ENCODE measurements around the gene FBXL17.
"Not testable (repeated sequence)": the region's sequence is repeated elsewhere in the genome, so short reads cannot be mapped to it uniquely, and the experiment has no call there.

Gene FBXL17

DNA sequence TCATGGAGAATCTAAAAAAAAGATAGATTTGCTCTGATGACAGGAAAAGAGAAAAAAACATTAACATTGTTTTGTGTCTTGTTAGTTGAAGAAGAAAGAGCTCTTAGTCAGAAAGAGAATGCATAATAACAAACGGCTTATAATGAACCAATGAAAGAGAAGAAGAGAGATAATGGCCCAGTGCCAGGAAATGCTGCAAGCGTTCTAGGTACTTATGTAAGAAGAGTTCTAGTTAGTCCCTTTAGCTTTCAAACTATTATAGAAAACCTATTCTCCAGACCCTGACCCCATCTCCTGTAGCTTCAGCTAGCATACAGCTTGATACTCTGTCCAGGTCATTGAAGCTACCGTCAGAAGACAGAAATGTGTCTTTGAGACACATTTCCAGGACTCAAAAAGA is 70.2 kb downstream of the FBXL17 start:
- DNase-seq (ENCODE audit: low read depth, low spot score) = no peak

DNA sequence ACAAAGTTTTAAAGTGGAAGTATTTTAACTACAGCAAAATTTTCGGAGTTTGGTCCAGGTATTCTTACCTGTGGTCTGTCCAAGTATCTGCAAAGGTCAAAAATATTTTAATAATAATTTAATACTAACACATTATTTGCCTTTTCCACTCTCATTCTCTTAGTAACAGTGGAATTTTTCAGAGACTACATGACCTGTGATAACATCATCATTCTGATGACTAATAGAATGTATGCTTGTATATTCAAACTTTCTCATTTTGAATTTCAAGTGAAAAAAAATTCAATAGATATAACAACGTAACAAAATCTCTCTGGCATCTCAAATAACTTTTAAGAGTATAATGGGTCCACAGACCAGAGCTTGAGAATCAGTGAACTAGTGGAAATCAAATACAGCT is 78.3 kb downstream of the FBXL17 start:
- DNase-seq (ENCODE audit: low read depth, low spot score) = no peak

DNA sequence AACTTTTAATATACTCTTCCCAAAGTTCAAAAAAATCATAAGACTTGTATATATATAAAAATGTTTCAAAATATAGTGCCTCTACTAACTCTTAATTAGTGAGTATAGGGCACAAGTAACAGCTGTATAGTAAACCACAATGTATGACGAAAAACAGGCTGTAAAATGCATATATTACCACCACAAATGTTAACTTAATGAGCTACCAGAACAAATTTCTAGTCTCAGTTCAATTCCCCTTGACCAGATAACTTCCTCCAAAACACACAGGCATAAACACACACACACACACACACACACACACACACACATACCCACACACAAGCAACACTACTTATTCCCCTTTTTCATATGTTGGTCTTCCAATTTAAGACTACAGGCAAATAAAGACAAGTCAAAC is 78.8 kb downstream of the FBXL17 start:
- no peak for DNase-seq (ENCODE audit: low read depth, low spot score)

DNA sequence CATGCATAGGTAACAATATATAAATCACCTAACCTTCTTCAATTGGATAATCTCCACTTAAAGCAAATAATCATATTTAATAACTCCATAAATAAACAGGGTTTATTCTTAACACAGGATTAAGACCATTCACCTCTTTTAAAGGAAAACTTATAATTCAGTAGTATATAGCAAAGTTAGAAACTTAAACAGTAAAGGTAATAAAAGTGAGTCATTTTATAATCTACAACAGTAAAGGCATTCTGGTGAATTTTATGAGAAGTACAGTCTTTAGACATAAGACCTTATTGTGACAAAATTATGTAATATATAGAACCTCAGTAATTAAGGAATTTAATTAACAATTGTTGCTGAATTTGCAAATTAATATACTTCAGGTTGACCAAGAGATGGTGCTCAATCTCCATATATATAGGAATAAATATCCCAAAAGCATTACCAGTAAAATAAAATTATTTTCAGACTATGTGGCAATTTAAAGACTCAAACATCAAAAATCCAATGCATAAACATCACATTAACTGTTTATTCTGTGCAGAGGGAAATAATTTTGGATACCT is 84.8 kb downstream of the FBXL17 start:
- no peak for DNase-seq (ENCODE audit: low read depth, low spot score)

DNA sequence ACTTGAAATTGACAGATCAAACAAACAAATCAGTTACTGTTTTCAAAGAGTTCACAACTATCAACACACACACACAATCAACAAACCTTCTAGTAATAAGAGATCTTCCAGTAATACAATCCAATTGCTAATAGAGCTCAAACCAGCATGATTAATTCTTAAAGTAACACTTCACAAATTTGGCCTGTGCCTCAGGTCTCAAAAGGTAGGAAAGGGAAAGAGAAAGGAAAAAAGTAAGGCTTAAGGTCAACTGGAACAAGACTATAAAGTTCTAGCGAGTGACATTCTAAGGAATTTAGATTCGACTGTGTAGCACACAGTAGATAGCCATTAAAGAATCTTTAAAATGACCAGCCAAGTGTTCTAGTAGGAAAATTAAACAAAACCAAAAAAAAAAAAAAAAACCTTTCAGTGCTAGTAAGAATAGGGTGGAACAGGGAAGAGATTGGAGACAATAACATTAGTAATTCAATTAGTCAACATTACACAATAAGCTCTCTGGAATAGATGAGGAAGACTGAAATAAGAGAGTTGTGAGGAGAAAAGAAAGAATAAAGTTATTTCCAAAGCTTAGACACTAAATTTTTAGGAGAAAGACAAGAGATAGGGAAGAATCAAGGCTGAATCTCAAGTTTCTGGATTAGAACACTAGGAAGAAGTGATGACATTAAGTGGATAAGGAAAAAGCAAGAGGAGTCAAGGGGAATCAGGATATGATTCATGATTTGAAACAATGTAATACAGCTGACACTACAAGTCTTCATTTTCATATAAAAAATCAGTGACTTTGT is 86.1 kb downstream of the FBXL17 start:
- no peak for DNase-seq (ENCODE audit: low read depth, low spot score)

DNA sequence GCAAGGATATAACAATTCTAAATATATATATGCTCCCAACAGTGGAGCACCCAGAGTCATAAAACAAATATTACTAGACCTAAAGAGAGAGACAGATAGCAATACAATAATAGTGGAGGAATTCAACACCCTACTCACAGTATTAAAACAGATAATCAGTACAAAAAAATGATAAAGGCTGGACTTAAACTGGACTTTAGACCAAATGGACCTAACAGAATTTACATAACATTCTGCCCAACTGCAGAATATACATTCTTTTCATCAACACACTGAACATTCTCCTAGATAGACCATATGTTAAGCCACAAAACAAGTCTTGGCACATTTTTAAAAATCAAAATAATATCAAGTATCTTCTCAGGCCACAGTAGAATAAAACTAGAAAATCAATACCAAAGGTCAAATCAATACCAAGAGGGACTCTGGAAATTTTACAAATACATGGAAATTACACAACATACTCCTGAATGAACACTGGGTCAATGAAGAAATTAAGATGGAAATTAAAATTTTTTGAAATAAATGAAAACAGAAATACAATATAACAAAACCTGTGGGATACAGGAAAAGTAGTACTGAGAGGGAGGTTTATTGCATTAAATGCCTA is 100.8 kb downstream of the FBXL17 start:
- no peak for DNase-seq (ENCODE audit: low read depth, low spot score)

DNA sequence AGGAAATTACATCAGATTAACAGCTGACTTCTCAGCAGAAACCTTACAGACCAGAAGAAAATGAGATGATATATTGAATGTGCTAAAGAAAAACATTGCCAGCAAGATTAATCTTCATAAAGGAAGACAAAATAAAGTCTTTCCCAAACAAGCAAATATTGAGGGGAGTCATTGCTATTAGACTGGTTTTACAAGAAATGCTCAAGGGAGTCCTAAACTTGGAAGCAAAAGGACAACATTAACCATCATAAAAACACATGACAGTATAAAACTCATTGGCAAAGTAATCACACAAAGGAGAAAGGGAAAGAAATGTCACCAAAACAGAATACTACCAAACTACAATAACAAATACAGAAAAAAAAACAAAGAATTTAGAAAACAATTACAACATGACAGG is 101.7 kb downstream of the FBXL17 start:
- DNase-seq (ENCODE audit: low read depth, low spot score) = no peak

DNA sequence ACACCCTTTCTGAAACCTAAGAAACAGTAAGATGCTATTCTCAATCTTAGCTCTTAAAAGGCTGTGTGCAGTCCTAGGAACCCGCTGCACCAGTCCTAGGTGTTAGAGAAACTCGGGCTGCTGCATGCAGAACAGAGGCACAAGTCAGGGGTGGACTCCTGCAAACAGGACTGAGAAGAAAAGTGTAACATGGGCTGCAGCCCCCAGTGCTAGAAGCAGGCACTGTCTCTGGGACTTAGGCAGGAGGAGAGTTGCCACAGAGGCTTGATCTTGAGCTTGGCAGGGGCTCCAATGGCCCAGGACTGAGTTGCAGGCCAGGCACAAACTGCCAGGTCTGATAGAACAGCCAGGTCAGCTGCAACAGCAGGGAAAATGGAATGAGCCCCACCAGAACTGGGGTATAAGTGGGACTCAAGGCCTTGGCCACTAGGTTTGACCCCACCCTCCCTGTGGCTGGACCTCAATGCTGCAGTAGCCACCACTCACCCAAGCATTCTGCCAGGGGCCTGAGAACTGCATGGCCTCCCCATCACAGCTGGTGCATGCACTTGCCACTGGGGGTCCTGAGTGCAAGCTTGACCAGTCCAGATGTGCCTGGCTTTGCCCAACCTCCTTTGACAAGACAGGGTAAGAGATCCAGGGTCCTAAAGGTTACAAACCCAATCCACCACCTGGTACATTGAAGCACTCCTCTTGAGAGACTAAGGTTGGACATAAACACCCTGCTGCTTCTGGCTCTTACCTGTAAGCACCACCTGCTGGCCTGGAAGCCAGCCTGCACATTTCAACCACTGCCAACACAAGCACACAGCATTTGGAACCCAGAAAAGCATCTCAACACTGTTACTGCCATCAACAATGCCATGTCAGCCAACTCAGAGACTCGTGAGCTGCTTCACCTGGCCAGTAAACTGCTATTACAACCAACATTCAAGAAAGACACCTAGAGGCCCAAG is 103.3 kb downstream of the FBXL17 start:
- DNase-seq (ENCODE audit: low read depth, low spot score) = no peak

DNA sequence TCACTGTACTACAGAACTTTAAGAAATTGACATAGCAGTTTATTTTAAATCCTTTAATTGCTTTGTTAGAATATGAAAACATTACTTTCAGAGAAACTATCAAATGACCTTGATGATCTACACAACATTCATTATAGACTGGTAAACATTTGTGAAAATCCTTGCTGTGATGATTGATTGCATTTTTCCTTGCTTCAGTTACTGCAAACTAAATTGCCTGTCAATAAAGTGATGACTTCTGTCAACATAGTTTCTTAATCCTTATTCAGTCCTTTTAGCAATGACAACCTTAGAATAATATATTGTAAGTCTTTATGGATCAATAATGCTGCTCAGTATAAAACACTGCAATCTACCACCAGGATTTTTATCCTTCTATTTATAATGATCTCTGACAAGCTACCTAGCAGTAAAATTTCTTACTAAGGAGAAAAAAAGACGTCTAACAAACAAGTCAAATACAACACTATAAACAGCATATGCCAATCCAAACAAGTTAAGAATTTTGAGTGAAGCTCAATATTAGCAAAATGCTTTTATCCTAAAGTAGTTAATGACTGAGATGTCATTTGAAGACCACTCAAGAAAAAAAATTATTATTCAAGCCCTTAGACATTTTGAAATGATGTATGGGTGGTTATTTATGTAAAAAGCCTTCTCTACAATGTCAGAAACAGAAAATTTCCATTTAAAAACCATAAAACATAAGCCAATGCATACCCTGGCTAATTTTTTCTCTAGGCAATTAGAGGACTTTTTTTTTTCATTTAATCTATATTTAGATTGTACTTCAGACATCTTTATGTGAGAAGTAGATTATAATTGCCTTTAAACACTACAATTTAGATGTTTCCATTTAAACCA is 105.5 kb downstream of the FBXL17 start:
- DNase-seq (ENCODE audit: low read depth, low spot score) = no peak

DNA sequence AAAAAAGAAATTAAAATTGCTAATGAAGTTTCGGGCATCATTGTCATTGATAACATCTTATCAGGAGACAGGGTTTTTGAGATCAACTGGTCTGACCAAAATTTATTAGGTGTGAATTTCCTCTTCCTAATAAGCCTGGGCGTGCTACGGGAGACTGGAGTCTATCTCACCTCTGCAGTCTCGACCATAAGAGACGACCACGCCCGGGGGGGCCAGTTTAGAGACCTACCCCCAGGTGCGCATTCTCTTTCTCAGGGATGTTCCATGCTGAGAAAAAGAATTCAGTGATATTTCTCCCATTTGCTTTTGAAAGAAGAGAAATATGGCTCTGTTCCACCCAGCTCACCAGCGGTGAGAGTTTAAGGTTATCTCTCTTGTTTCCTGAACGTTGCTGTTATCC is 107.8 kb downstream of the FBXL17 start:
- not testable (repeated sequence) for DNase-seq (ENCODE audit: low read depth, low spot score)

DNA sequence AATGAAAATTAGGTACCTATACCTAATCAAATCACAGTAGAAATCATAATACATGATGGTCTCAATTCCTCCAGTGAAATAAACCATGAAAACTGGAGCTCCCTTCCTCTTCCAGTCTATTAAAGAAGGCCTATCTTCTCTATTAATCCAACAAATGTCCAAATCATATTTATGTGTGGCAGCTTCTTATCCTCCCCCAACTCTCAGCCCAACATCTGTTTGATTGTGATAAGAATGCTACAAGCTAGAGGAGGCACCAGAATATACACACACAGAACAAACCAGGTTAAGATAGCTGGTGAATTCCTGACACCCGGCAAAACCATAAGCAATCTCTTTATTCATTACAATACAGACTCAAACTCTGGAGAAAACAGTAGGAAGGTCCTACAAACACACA is 110.8 kb downstream of the FBXL17 start:
- no peak for DNase-seq (ENCODE audit: low read depth, low spot score)

DNA sequence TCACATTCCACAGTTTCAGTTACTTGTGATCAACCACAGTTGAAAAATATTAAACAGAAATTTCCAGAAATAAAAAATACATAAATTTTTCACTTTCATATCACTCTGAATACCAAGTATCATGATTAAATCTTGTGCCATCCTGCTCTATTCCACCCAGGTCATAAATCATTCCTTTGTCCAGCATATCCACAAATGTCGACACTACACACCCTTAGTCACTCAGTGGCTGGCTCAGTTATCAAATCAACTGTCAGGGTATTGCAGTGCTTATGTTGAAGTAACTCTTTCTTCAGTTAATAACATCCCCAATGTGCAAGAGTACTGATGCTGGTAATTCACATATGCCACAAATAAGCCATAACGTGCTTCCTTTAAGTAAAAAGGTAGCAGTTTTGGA is 115.7 kb downstream of the FBXL17 start:
- DNase-seq (ENCODE audit: low read depth, low spot score) = no peak

DNA sequence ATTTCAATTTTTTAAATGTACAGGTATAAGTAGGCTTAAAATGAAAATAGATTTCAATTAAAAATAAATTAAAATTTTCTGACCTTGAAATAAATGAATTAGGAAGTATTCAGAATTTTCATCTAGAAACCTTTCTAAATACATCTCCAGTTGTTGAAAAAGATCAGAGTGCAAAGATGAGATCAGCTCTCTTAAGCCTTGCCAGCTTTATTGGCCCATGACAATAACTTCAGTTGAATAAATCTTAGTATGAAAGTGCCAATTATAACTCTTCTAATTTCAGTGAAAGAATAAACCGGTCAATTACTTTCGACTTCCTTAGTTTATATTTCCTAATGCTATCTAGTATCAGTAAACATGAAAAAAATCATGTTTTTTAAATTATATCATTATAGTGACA is 117.4 kb downstream of the FBXL17 start:
- DNase-seq (ENCODE audit: low read depth, low spot score) = no peak

DNA sequence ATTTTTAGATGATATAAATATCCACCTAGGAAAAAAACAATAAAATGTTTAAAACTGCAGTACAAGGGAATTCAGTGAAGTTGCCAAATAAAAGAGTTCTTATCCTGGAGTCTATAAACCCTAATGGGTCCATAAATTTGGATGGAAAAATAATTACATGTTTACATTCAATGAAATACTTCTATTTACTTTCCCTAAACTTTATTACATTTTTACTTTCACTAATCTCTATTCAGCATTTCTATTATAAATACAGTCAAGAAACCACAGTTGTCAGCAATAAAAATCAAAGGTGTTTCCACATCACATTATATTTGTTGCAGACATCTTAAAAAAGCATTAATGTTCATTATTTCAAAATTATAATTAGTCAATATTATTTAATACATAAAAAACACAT is 118.6 kb downstream of the FBXL17 start:
- DNase-seq (ENCODE audit: low read depth, low spot score) = no peak

DNA sequence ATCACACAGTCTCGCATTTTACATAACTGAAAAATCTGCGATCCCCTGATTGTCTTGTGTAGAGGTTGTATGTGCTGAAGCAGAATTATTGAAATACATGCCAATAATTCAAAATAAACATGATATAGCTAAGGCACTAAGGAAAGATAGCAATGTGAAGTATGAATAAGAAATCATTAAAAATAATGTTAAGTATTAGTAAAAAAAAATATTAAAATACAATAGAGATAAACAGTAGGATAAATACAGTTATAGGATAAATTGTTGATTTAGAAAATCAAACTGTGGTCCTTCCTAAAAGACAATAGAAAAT is 121.1 kb downstream of the FBXL17 start:
- DNase-seq (ENCODE audit: low read depth, low spot score) = no peak

DNA sequence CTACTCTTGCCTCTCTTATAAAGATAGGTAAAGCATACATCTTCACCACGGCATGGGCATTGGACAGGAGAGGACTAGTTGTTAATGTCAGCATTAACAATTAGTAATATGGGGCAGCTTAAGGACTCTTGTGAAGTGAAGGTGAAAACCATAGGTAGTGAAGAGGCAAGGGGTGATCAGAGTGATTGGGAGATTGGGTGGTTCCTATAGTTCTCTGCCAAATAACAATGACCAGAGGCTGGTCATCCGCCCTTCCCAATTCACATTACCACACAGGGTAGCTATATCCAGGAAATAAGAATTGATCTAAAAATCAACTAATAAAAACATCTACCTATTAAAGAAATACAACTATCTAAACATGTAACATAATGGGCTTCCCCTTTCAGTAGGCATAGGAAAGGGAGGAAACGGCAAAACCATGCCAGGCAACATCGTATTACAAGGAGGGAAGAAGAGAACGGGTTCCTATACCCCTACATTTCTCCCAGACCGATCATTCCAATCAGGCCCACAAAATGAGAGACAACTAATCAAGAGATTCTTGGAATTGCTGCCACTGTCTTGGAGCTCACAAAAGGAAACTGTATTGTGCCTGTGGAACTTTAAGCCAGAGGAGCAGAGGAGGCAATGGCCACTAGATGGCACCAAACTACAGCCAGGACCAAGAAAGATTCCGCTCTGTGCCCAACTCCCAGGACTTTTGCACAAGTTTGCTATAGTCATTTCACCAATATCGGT is 121.6 kb downstream of the FBXL17 start:
- peak; percentile 65 for DNase-seq (ENCODE audit: low read depth, low spot score)

DNA sequence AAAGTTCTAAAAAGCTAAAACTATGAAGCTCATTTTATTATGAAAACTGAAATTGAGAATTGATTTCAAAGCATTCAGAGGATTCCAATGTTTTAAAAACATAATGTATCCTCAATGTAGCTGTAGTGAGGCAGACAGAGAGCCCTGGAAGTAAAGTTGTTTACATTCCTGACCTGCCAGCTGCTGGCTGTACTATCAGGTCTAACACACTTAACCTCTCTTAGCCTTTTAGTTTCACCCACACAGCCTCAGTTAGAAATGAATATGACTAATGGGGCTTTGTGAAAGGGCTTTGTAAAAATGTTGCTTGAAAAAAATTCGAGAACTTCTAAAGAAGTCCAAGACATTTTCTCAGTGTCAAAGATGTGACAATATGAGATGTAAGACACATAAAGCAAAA is 122.6 kb downstream of the FBXL17 start:
- no peak for DNase-seq (ENCODE audit: low read depth, low spot score)

DNA sequence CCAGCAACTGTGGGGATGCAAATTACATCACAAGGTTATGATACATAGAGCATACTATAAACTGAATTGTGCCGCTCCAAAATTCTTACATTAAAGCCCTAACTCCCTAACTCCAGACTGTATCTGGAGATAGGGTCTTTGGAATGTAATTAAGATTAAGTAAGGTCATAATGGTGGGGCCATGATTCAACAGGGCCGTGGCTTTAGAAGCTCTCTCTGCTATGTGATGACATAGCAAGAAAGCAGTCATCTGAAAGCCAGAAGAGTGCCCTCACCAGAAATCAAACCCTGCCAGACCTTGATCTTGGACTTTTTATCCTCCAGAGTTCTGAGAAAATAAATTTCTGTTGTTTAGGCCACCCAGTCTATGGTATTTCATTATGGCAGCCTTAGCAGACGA is 123.9 kb downstream of the FBXL17 start:
- DNase-seq (ENCODE audit: low read depth, low spot score) = no peak

DNA sequence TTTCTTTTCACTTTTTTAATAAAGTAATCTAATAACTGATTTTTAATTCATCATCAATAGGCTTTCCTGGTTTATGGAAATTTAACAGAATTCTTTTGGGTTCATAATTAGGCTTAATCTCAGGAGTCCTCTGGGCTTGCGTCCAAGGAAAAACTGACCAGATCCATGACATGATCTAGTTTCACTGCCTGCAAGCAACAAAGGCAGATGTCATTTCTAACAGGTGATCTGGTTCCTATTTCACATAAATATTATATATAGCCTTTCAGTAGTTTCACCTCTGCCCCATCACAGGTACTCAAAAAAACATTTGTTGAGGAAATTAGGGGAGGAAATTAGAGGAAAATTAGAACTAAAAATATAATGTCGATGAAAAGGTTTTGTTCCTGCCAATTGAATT is 126.4 kb downstream of the FBXL17 start:
- no peak for DNase-seq (ENCODE audit: low read depth, low spot score)

DNA sequence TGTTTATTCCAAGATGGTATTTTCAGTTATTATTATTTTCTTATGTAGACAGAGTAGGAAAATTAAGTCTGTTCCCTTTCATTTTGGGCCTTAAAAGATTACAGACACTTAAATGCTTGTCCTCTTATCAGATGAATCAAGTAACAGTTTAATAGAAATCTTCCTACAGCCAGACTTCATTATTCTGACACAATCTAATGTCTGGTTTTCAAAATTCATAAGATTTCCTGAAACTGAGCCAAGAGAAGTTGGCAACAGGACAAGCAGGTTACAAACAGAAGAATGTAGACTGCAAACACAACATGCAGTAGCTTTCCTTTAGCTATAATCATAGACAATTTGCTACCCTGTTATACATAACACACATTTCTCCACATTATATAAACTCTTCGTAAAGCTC is 130.5 kb downstream of the FBXL17 start:
- DNase-seq (ENCODE audit: low read depth, low spot score) = no peak
